H1 (cell line): ENCODE results near the gene TAF8. TPM values are rescaled to one million over a fixed set of nuclear protein-coding genes. Genes with fewer than 3 reads are reported as not detected.

ENCODE experiments used
- CTCF ChIA-PET: fragments of 300-600 bp; sonication (Branson Sonifier 250); formaldehyde crosslinking; loops from one replicate; lab custom pipeline; 2021; ENCODE audit not compliant: partially characterized antibody; lab: Charles Lee
- POLR2A ChIA-PET: fragments of 300-600 bp; sonication (Branson Sonifier 250); formaldehyde crosslinking; loops from one replicate; lab custom pipeline; 2021; ENCODE audit warnings: inconsistent platforms; ENCODE audit not compliant: partially characterized antibody; lab: Charles Lee
- DNase-seq, 2 experiments: peaks; one replicate each; pipeline versions ENCODE4 v3.0.0 to v3.0.0-alpha.2; 2010 to 2022; ENCODE audit warnings: low spot score in 2 of 2, low read depth in 1 of 2, mixed read lengths in 1 of 2
- FAIRE-seq: peaks from 2 replicates; lab custom pipeline; 2011; peaks lifted over from hg19 to GRCh38; lab: Jason Lieb, UNC
- H2AFZ ChIP-seq: 2 replicates; pipeline ENCODE4 v1.8.1; 2012; ENCODE audit warnings: low read length, inconsistent platforms
- H2AK5ac ChIP-seq: 2 replicates; pipeline ENCODE4 v1.6.1; 2013; ENCODE audit warnings: low read depth, low read length
- H2BK120ac ChIP-seq: replicated peaks from 2 replicates; pipeline ENCODE3; 2013; ENCODE audit warnings: low read depth, low read length, inconsistent platforms
- H2BK12ac ChIP-seq: 2 replicates; pipeline ENCODE4 v1.6.1; 2013; ENCODE audit warnings: low read depth, low read length
- H2BK15ac ChIP-seq: 2 replicates; pipeline ENCODE4 v1.6.1; 2013; ENCODE audit warnings: low read length
- H2BK20ac ChIP-seq: 2 replicates; pipeline ENCODE4 v1.6.1; 2013; ENCODE audit warnings: low read length
- H2BK5ac ChIP-seq: 2 replicates; pipeline ENCODE4 v1.6.1; 2013; ENCODE audit warnings: low read depth, low read length
- H3K14ac ChIP-seq: 2 replicates; pipeline ENCODE4 v1.6.1; 2013; ENCODE audit warnings: inconsistent platforms; ENCODE audit not compliant: insufficient read length
- H3K18ac ChIP-seq: 2 replicates; pipeline ENCODE4 v1.6.1; 2013; ENCODE audit warnings: low read length; ENCODE audit errors: extremely low read depth
- H3K23ac ChIP-seq: 2 replicates; pipeline ENCODE4 v1.6.1; 2013; ENCODE audit warnings: inconsistent platforms; ENCODE audit not compliant: insufficient read length
- H3K23me2 ChIP-seq: 2 replicates; pipeline ENCODE4 v1.6.1; 2013; ENCODE audit warnings: low read depth, low read length
- H3K27ac ChIP-seq: 2 replicates; pipeline ENCODE4 v1.6.1; 2011; ENCODE audit warnings: low read depth, low read length, inconsistent platforms
- H3K27me3 ChIP-seq, 4 experiments: replicated peaks in 1 of 4; 1 replicate in 1 of 4; 2 replicates in 3 of 4; pipeline versions ENCODE4 v1.6.1 to v1.8.1; 2011 to 2013; ENCODE audit warnings: low read length in 3 of 4, mild to moderate bottlenecking in 3 of 4, inconsistent platforms in 2 of 4, mixed read lengths in 2 of 4, moderate library complexity in 1 of 4; ENCODE audit not compliant: control insufficient read depth in 3 of 4, insufficient read depth in 3 of 4; ENCODE audit errors: extremely low read depth in 1 of 4
- H3K36me3 ChIP-seq, 4 experiments: 2 replicates each; pipeline versions ENCODE4 v1.6.1 to v1.8.1; 2011 to 2013; ENCODE audit warnings: mild to moderate bottlenecking in 4 of 4, low read length in 3 of 4, moderate library complexity in 2 of 4, control low read depth in 1 of 4, inconsistent platforms in 1 of 4; ENCODE audit not compliant: insufficient read depth in 4 of 4, control insufficient read depth in 2 of 4
- H3K4ac ChIP-seq: replicated peaks from 2 replicates; pipeline ENCODE3; 2013; ENCODE audit warnings: low read length, low read depth, mixed read lengths, inconsistent platforms; ENCODE audit not compliant: insufficient read length
- H3K4me1 ChIP-seq, 4 experiments: replicated peaks in 1 of 4; 1 replicate in 1 of 4; 2 replicates in 3 of 4; pipeline versions ENCODE4 v1.6.1 to v1.8.1; 2011 to 2013; ENCODE audit warnings: low read length in 3 of 4, inconsistent platforms in 2 of 4, mixed read lengths in 1 of 4; ENCODE audit not compliant: insufficient read depth in 4 of 4, control insufficient read depth in 3 of 4
- H3K4me2 ChIP-seq, 2 experiments: 2 replicates each; pipeline versions ENCODE4 v1.6.1 to v1.8.1; 2011 to 2013; ENCODE audit warnings: low read depth in 2 of 2, low read length in 2 of 2, control low read depth in 1 of 2, inconsistent platforms in 1 of 2, mild to moderate bottlenecking in 1 of 2; ENCODE audit not compliant: insufficient read depth in 1 of 2
- H3K4me3 ChIP-seq, 4 experiments: fragments of 200-600, 300-600 bp in 1 of 4; sonication (generic), shearing (Covaris generic), sonication (Bioruptor Twin) in 1 of 4; 2 replicates each; pipeline versions ENCODE4 v1.5.1 to v1.8.1; 2011 to 2016; ENCODE audit warnings: low read length in 4 of 4, low read depth in 3 of 4, control low read depth in 2 of 4, inconsistent platforms in 2 of 4, mild to moderate bottlenecking in 2 of 4, mixed read lengths in 1 of 4, moderate library complexity in 1 of 4; ENCODE audit not compliant: insufficient read depth in 2 of 4; ENCODE audit errors: extremely low read depth in 1 of 4
- H3K56ac ChIP-seq: replicated peaks from 2 replicates; pipeline ENCODE3; 2013; ENCODE audit warnings: low read depth, mild to moderate bottlenecking, mixed read lengths, low read length, inconsistent platforms; ENCODE audit not compliant: insufficient read length
- H3K79me1 ChIP-seq: 2 replicates; pipeline ENCODE4 v1.6.1; 2013; ENCODE audit warnings: low read depth, low read length, control low read depth
- H3K79me2 ChIP-seq, 2 experiments: 2 replicates each; pipeline versions ENCODE4 v1.6.1 to v1.8.1; 2012 to 2013; ENCODE audit warnings: low read length in 2 of 2, mild to moderate bottlenecking in 2 of 2, inconsistent platforms in 1 of 2; ENCODE audit not compliant: insufficient read depth in 2 of 2, control insufficient read depth in 1 of 2
- H3K9ac ChIP-seq, 4 experiments: replicated peaks in 1 of 4; 1 replicate in 1 of 4; 2 replicates in 3 of 4; pipeline versions ENCODE4 v1.6.1 to v1.8.1; 2011 to 2013; ENCODE audit warnings: low read depth in 3 of 4, low read length in 3 of 4, control low read depth in 2 of 4, mild to moderate bottlenecking in 2 of 4, moderate library complexity in 2 of 4, inconsistent platforms in 1 of 4; ENCODE audit errors: extremely low read depth in 1 of 4
- H3K9me3 ChIP-seq, 2 experiments: 2 replicates each; pipeline versions ENCODE4 v1.6.1 to v1.8.1; 2012 to 2013; ENCODE audit warnings: mild to moderate bottlenecking in 2 of 2, moderate library complexity in 2 of 2, control low read depth in 1 of 2, inconsistent platforms in 1 of 2, low read depth in 1 of 2, low read length in 1 of 2, mixed read lengths in 1 of 2; ENCODE audit not compliant: insufficient read depth in 2 of 2
- H4K20me1 ChIP-seq, 2 experiments: replicated peaks in 1 of 2; 2 replicates each; pipeline versions ENCODE3 to v1.8.1; 2011 to 2013; ENCODE audit warnings: inconsistent platforms in 2 of 2, low read length in 2 of 2, mild to moderate bottlenecking in 1 of 2; ENCODE audit not compliant: insufficient read depth in 2 of 2, control insufficient read depth in 1 of 2
- H4K5ac ChIP-seq: 2 replicates; pipeline ENCODE4 v1.6.1; 2013; ENCODE audit warnings: low read length, low read depth, mixed read lengths, inconsistent platforms; ENCODE audit not compliant: insufficient read length
- H4K8ac ChIP-seq: 2 replicates; pipeline ENCODE4 v1.8.0; 2013; ENCODE audit warnings: mild to moderate bottlenecking, moderate library complexity, low read length, inconsistent platforms; ENCODE audit not compliant: insufficient read depth; ENCODE audit errors: extremely low read depth
- H4K91ac ChIP-seq: replicated peaks from 2 replicates; pipeline ENCODE3; 2013; ENCODE audit warnings: low read length, mixed read lengths, inconsistent platforms; ENCODE audit not compliant: insufficient read length
- BACH1 ChIP-seq: IDR thresholded peaks from 2 replicates; pipeline ENCODE4 v1.6.1; 2012; ENCODE audit warnings: low read length, improper control_type of control experiment
- EP300 ChIP-seq, 2 experiments: IDR thresholded peaks; 1 replicate in 1 of 2; 2 replicates in 1 of 2; pipeline ENCODE4 v1.6.1; 2011 to 2012; ENCODE audit warnings: low read depth in 2 of 2, low read length in 2 of 2, mild to moderate bottlenecking in 2 of 2, borderline replicate concordance in 1 of 2, inconsistent platforms in 1 of 2, moderate library complexity in 1 of 2
- JUN ChIP-seq: IDR thresholded peaks from 2 replicates; pipeline ENCODE4 v1.6.1; 2011; ENCODE audit warnings: low read depth, mild to moderate bottlenecking, improper control_type of control experiment, low read length
- PHF8 ChIP-seq: fragments of 200-600 bp; sonication (generic); conservative IDR thresholded peaks from 2 replicates; pipeline ENCODE4 v1.7.1; 2012; ENCODE audit warnings: low read depth, mild to moderate bottlenecking, inconsistent platforms, low read length, moderate library complexity
- RAD21 ChIP-seq, 2 experiments: IDR thresholded peaks in 1 of 2; conservative IDR thresholded peaks in 1 of 2; 2 replicates each; pipeline ENCODE4 v1.6.1; 2011; ENCODE audit warnings: low read depth in 2 of 2, low read length in 2 of 2, improper control_type of control experiment in 1 of 2, inconsistent platforms in 1 of 2, mild to moderate bottlenecking in 1 of 2, moderate library complexity in 1 of 2
- SIN3A ChIP-seq, 2 experiments: IDR thresholded peaks in 1 of 2; conservative IDR thresholded peaks in 1 of 2; 2 replicates each; pipeline ENCODE4 v1.6.1; 2011 to 2012; ENCODE audit warnings: low read length in 2 of 2, improper control_type of control experiment in 1 of 2, low read depth in 1 of 2, mild to moderate bottlenecking in 1 of 2
- TEAD4 ChIP-seq: IDR thresholded peaks from 2 replicates; pipeline ENCODE4 v1.6.1; 2012; ENCODE audit warnings: low read depth, low read length, inconsistent platforms, mixed read lengths
- WGBS, 2 experiments: shearing (Covaris generic) in 1 of 2; methylation state at CpG; one replicate each; pipeline versions ENCODE4 v1.1.6 to v1.1.7; 2013 to 2015; ENCODE audit warnings: low lambda C conversion rate in 2 of 2, mixed read lengths in 2 of 2, inconsistent platforms in 1 of 2, low coverage in 1 of 2, missing lambda C conversion rate in 1 of 2; ENCODE audit not compliant: insufficient replicate concordance in 2 of 2, insufficient coverage in 1 of 2, insufficient read length in 1 of 2; ENCODE audit errors: extremely low coverage in 1 of 2, missing lambda C conversion rate in 1 of 2; 5-methylcytosine and 5-hydroxymethylcytosine counted together
- polyA plus RNA-seq, 7 experiments: library from polyadenylated mRNA; depleted of rRNA in 3 of 7; stranded (reverse) in 5 of 7; unstranded in 2 of 7; fragments of >200 nt in 5 of 7; fragments of 200-250 nt in 2 of 7; gene quantifications; 1 replicate in 5 of 7; 2 replicates in 1 of 7; 4 replicates in 1 of 7; pipeline versions ENCODE4 v1.2.1 to v1.2.3, GENCODE V29; 2011 to 2013; ENCODE audit warnings: missing spikeins in 2 of 7, mixed read lengths in 2 of 7
- total RNA-seq: library from RNA; stranded (reverse); fragmentation: NEBNext Ultra II Directional; extraction: Animal tissue kit (Norgen Biotek cat#: 25700); gene quantifications from 2 replicates; pipeline ENCODE4 v1.2.1, GENCODE V29; 2021
- TF ChIP-seq, protein P1 (sequence below): IDR thresholded peaks from 2 replicates; pipeline ENCODE4 v1.6.1; 2011; ENCODE audit warnings: low read length, improper control_type of control experiment

Gene TAF8
- total and polyA plus RNA-seq, 2 of the 8 experiments (the other 6 are each of a cell fraction or from before 2014, with no cell fraction given) = 32.2 to 34.0 TPM

DNA sequence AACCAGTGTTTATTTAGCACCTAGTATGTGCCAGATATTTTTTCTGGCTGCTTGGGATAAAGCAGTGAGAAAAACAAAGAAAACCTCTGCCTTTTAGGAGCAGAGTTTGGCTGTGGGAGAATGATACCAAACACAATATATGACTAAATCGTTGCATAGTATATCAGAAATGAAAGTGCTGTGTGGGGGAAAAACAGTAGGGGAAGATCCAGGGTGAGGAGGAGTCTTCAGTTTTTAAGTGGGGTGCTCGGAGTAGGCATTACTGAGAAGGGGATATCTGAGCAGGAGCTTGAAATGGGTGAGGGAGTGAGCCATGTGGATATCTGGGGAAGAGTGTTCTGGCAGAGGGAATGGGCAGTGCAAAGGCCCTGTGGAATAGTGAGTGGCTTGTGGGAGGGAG is 23.0 kb downstream of the TAF8 start:
- FAIRE-seq = no peak
- Histone ChIP-seq H2AK5ac (no peak overlapping the region), H2BK15ac (no peak overlapping the region), H2BK120ac (no peak overlapping the region), H4K91ac (no peak overlapping the region), H3K36me3 (peaks cover 10 to 41% (median 36%) of the 10 kb centered on the region in 4 experiments), H3K14ac (no peak overlapping the region), H3K79me1 (no peaks in the 10 kb centered on the region), H3K4ac (no peak overlapping the region), H3K9me3 (no peaks in the 10 kb centered on the region), H2AFZ (no peak overlapping the region), H4K8ac (no peak overlapping the region), H2BK12ac (no peak overlapping the region), H2BK20ac (no peak overlapping the region), H3K23ac (no peak overlapping the region), H4K20me1 (peaks cover 0 to 2% of the 10 kb centered on the region in 2 experiments), H3K4me3 (no peak overlapping the region), H4K5ac (no peak overlapping the region), H3K23me2 (no peaks in the 10 kb centered on the region), H3K18ac (no peak overlapping the region), H3K9ac (no peak overlapping the region), H3K79me2 (no peaks in the 10 kb centered on the region), H3K56ac (no peak overlapping the region), H3K27ac (no peak overlapping the region), H3K27me3 (no peaks in the 10 kb centered on the region), H3K4me2 (no peak overlapping the region), H2BK5ac (no peak overlapping the region), H3K4me1 (no peaks in the 10 kb centered on the region)
- 90% methylated on average over 2 of the region's 2 CpGs; no CpG with 5 or more reads in 1 of the 2 experiments for WGBS, 2 experiments
- ChIA-PET POLR2A (interaction anchor here (0.6 to 1.8 kb wide), 5 partner anchors 11 to 98 kb away, joined by 3 to 8 read pairs (median 3); no protein-coding TSS in a partner anchor), CTCF (interaction anchor here (0.6 to 18.4 kb wide), 17 partner anchors 10 to 474 kb away, joined by 3 to 313 read pairs (median 3); partner anchors contain the start of gene TOMM6)
- no peak for DNase-seq
- no peak for TF ChIP-seq TEAD4
- no peak for TF ChIP-seq RAD21 (IDR thresholded peaks at IDR 0.05 in 1 of 2, conservative IDR thresholded peaks at IDR 0.05 in 1 of 2; ENCODE audit: low read depth in 2 of 2, low read length in 2 of 2)
- TF ChIP-seq PHF8 = no peak
- no peak for TF ChIP-seq BACH1
- TF ChIP-seq JUN = no peak
- TF ChIP-seq, protein P1, sequence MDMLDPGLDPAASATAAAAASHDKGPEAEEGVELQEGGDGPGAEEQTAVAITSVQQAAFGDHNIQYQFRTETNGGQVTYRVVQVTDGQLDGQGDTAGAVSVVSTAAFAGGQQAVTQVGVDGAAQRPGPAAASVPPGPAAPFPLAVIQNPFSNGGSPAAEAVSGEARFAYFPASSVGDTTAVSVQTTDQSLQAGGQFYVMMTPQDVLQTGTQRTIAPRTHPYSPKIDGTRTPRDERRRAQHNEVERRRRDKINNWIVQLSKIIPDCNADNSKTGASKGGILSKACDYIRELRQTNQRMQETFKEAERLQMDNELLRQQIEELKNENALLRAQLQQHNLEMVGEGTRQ = no peak
- TF ChIP-seq EP300 (IDR thresholded peaks at IDR 0.05; ENCODE audit: borderline replicate concordance in 1 of 2, low read depth in 2 of 2, low read length in 2 of 2) = no peak
- TF ChIP-seq SIN3A (conservative IDR thresholded peaks at IDR 0.05 in 1 of 2, IDR thresholded peaks at IDR 0.05 in 1 of 2; ENCODE audit: low read depth in 1 of 2, low read length in 2 of 2) = no peak
